ENCODE data around the gene ZXDC.

The ZXDC gene

GRCh38 chr3:126448893-126449180 is 26.9 kb downstream of the ZXDC start:
- DNase-seq, result no peak

- no peak for DNase-seq
Measured at GRCh38 chr3:126448136-126448892, 27.4 kb downstream of the ZXDC start.

GRCh38 chr3:126447456-126448106 is 28.1 kb downstream of the ZXDC start:
- DNase-seq, result no peak

DNA sequence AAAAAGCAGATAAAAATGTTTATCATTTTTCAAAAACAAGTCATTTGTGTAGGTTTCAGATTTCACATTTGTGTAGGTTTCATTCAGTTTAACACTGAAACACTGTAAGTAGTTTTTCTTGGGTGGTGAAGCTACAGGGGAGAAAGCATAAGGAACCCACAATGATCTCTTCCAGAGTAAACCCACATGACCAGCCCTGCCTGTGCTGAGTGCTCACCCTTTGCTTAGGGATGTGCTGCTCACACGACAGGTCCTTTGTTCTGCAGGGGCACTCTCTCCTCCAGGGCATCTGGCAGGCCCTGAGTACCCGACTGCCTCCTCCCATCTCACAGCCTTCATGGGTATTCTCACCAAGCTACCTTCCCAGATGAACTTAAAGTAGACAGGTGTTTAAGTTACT is 28.9 kb downstream of the ZXDC start:
- no peak for DNase-seq

DNA sequence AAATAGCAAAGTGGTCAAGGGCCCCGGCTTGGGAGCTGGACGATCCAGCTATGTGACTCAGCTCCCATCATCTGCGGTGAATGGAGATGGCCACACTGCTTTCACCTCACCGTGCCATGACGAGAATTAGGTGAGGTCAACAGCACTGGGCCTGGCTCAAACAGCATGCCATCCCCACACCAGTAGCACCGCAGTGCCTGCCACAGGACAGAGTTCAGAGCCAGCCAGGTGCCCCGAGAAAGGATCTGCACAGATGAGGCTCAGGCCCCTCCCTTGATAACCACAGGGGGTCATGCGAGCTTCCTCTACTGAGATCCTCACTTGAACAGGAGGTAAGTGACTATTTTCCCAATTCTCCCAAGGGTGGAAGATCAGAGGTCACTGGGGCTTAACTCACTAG is 29.4 kb downstream of the ZXDC start:
- DNase-seq, result no peak

GRCh38 chr3:126445506-126445905 is 30.2 kb downstream of the ZXDC start:
- DNase-seq, result no peak

DNA sequence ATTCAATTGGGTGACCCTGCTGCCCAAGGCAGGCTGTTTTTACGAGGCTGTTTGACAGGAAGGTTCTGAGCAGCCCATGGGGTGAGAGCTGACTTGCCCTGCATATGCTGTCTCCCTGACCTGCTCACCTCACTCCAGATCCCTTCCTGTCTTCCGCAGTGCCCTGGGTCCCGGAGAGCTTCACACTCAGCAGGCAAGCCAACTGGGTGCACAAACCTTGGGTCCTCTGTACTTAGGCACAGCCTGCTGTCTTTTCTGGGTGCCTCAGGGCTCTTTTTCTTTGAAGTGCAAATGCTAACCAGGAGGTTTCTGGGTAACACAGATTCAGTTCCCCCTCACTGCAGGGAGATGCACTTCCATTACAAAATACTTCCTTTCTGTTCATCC is 32.8 kb downstream of the ZXDC start:
- DNase-seq, result no peak

GRCh38 chr3:126442094-126442855 is 33.4 kb downstream of the ZXDC start:
- DNase-seq, result no peak

- no peak for DNase-seq
Measured at GRCh38 chr3:126441256-126441880, 34.3 kb downstream of the ZXDC start.

- DNase-seq, result no peak
Measured at GRCh38 chr3:126440709-126440995, 35.0 kb downstream of the ZXDC start.

DNA sequence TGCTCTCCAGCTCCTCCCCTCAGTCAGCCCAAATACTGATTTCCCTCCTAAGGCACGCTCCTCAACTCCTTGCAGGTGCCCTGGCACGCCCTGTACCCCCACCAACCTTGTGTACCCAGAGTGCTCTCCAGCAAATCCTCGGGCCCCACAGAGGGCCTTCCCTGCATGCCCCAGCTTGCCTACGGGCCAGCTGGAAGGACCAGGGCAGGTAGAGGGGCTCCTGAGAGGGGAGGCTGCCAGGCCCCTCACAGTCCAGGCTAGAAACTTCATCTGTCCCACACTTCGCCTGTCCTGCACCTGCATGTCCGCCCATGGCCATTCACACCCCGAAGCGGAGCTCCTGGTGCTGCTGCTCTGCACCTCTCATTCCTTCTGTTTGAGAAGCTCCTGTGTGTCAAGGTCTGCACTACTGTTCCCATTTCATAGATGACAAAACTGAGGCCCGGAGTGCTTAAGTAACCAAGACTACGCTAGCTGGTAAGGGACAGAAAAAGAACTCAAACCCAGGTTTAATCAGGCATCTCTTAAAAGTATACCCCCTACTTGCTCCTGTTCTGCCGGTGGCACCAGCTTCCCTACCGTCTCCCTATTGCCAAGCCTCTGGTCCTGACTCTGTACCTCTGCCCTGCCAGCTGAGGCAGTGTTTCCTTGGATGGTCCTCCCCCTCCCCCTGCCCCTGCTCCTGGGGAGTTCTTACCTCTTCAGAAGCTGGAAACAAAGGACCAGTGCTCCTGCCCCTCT is 35.6 kb downstream of the ZXDC start:
- no peak for DNase-seq

DNA sequence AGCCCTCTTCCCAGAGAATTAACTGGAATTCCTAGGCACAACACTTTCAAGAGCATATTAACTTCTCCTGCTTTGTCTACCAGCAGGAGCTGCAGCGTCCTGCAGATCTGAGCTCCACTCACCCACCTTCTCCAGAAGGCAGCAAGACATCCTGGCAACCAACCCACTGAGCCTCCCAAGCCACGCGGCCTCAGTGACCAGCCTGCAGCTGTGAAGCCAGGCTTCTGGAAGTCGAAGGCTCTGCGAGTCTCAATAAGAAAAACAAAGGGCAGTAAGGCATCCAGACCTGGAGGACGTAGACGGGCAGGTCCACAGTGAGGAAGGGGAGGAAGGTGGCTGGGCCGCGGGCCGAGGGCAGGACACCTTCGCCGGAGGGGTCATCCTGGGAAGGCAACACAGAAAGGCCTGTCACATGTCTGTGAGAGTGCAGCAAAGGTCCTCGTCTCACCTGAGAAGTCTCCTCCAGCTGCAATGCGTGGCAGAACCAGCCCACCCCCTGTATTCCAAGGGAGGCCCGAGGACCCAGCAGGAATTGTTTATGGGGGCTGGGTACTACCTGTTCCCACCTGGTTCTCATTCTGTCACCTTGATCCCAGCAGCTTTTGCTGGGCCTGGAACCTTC is 36.2 kb downstream of the ZXDC start:
- DNase-seq, result no peak

DNA sequence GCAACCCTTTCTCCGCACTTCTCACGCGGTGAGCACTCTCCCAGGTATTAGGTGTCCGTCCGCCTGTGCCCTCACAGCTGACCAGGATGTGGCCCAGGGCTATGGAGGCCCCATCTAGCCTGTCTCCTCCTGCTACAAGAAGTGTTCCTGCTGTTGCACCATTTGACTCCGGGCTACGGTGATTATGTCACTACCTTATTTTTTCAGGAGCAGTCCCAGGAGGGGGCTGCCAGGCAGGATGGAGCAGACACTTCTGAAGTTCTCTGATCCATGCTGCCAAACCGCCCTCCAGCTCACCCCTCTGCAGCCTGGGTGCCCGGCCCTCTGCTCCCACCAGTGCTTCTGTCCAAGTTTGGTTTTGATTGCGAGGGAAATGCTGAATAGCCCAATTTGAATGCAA is 36.9 kb downstream of the ZXDC start:
- DNase-seq, result no peak

- DNase-seq, result no peak
Measured at GRCh38 chr3:126438186-126438585, 37.5 kb downstream of the ZXDC start.

GRCh38 chr3:126436826-126437717 is 38.6 kb downstream of the ZXDC start:
- DNase-seq, result no peak

- no peak for DNase-seq
Measured at GRCh38 chr3:126435456-126436315, 40.0 kb downstream of the ZXDC start.

DNA sequence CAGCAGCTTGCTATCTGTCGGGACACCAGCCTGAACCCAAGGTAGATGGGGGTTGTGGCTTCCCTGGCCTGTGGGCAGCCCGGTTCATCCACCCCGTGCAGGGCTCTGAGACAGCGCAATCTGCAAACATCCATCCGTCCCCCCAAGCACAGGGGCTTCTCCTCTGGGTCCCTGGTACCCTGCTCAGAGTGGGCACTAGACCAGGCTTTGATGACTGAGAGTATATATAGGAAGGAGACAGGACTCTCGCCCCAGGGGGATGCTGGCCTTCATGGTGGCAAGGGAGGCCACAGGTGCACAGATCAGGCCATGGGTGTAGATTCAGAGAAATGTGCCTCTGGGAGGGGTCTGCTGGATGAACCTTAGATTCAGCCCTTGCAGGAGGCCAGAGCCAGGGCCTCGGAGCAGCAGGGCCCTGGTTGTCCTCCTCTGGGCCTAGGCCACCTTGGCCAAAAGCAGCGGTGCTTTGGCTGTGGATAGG is 40.7 kb downstream of the ZXDC start:
- DNase-seq, result no peak

DNA sequence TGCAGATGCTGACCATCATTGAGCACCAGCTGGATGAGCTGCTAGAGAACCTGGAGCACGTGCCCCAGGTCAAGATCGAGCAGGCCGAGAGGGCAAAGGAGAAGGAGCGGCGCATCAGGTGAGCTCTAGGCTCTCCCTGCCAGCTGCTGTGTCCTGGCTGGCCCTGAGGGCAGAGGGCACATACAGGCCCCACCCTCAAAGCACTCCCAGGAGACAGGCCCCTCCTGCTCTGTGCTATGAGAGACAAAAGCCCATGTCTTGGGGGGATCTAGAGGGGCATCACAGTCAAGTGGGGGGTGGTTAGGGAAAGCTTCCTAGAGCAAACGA is 41.5 kb downstream of the ZXDC start:
- no peak for DNase-seq

DNA sequence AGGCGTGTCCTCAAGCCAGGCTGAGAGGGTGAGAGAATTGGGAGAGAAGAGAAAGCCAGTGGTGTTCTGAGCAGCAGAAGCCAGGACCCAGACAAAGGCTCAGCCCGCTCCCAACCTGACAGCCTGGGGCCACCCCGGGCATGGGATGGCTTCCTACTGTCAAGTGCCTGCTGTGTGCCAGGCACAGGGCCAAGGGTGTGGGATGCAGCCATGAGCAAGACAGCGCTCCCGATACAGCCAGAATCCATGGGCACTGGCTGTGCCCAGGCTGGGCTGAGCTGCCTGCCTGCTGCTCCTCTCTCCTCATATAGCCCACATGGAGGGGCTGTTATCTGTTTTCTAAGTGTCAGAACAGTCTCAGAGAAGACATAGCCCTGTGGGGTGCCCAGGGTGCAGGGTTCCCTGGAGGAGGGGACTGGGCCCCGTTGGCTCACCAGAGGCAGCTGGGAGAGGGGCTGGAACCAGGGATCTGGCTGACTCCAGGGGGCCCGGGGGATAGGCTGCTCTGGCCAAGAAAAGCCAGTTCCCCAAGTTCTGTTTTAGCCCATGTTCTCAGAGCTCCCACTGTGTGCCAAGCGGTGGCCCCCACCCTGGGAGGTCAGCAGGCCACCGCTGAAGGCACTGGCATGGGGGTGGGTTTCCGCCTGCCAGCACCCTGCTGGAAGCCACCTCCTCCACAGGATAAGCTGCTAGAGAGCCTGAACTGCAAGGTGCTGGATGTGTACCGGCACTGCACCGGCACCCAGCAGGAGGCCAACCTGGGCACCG is 42.0 kb downstream of the ZXDC start:
- no peak for DNase-seq

GRCh38 chr3:126433105-126433430 is 42.6 kb downstream of the ZXDC start:
- no peak for DNase-seq

Data from activated CD8-positive, alpha-beta memory T cell treated with anti-CD3 and anti-CD28 coated beads, Interleukin-2, amount 50 U/mL, for 4 hours (primary cell).